HG03159 (cell line): Measurements from ENCODE around the gene ZNF593OS.

Source experiments
- ATAC-seq: cut with Tn5 transposase; IDR thresholded peaks from one replicate; pipeline ENCODE4 v1.9.1; 2021; ENCODE audit warnings: mild to moderate bottlenecking, moderate library complexity; ENCODE audit not compliant: unreplicated experiment

Gene ZNF593OS

DNA sequence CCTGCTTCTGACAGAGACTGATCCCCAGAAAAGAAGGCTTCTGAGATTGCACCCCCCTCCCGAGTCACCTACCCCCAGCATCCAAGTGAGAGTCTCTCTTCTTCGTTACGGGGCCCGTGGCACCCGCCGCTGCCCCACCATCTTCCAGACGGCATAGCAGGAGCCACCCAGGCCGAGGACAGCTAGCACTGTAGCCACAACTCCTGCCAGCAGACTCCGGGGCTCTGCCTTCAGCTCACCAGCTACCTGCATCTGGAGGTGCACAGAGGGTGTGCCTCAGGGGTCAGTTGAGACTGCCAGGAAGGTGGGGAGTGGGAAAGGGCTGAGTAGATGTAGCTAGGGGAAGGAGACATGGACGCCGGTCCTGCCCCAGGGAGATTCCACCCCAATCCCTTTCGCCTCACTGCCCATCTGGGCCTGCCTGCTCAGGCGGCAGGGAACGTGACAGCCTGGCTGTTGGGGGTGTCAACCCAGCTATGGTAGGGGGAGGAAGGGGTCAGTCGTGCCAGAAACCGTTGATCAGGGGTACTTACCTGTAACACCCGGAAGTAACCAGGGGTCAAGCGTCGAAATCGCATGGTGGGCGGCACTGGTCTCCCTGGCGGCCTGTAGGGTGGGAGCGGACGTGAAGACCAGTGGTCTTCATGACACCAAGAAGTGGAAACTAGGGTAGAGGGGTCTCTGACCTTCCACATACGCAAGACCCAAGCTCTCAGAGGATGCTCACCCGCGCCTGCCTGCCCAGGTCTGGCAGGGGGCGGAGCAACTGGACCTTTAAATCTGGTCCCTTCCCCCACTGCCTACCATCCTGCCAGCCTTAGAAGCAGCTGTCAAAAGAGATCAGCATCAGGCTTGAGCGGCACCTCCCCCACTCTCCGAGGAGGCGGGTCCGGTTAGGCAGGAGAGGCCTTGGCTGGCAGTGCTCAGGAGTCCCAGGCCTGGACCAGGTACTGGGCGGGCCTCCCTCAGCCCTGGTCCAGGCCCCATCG, at the start of gene ZNF593OS:
ZNF593OS (minus strand) TSS at position 749 of the 989 bp plus-strand sequence; CDS start at position 578, 171 bp downstream.
- no peak for ATAC-seq

DNA sequence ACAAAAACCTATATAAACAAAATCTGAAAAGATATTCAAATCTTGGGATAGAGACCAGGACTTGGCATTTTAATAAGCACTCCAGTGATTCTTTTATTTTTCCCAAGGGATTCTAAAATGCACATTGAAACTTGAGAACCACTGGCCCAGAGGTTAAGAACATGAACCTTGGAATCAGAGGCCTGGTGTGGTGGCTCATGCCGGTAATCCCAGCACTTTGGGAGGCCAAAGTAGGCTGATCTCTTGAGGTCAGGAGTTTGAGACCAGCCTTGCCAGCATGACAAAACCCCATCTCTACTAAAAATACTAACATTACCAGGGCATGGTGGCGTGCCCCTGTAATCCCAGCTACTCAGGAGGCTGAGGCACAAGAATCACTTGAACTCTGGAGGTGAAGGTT, 49.5 kb upstream of the ZNF593OS start:
- no peak for ATAC-seq

DNA sequence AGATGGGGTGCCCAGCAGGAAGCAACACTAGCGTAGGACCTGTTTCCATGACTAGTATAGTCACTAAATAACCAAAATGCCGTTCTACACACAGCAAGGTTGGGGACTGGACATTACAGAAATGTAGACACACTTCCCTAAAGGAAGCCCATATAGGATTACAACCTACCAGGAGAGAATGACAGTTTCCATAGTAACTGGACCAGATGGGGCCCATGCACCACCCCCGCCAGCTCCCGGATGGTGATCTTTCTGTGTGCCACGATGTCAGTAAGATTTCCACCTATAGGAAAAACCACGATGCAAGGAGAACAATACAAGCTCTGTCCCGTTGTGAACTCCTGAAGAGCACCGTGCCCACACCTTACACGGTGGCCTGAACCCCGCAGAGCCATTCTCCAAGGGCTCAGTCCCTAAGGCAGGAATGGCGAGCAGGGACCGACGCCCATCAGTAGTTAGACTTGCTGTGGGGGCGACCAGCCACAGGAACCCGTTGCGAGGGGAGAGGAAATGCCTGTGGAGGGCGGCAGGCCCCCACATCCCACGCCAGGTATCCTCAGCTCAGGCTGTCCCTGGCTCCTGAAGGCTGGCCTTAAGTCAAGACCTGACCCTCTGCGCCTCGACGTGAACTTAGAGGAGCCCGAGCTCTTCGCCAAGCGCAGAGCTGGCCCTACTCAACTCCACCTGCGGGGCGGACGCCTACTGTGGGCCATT, 48.7 kb upstream of the ZNF593OS start:
- no peak for ATAC-seq

DNA sequence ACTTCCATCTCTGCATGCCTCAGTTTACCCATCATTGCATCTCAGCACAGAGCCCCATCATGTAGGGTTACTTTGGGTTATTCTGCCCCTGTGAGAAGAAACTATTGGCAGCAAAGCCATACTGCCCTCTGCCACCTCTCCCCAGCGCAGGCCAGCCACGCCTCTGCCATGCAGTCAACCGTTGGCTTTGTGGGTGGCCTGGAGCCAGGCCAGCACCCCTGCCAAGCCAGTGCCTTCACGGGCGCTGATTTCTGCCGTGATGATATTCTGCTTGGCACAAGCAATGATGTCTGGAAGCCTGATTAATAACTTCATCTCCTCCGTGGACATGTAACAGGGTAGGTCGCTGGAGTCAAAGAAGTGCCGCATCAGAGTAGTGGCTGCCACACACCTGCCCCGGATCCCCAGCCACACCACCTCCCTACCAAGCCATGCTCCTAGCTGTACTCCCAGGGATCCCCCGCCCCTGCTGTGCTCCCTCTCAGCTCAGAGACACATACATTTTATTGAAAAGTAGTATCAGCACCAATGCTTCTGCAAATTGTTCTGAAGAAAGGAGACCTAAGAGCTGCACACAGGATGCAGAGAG, 47.4 kb upstream of the ZNF593OS start:
- no peak for ATAC-seq

DNA sequence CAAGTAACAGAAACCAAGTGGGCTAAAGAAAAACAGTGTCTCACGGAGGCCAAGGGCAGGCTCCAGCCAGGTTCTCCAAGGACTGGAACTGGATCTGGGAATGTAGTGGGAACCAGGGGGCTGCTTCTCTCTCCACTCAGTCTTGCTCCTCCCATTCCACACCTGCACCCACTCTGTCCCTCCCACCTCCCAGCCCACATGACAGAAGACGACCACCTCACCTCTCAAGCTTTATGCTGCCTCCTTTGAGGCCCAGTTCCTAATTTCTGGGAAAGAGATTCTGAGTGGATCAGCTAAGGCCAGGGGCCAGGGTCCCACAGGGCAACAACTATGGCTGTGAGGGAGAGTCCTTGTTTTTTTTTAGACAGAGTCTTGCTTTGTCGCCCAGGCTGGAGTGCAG, 43.6 kb upstream of the ZNF593OS start:
- no peak for ATAC-seq

DNA sequence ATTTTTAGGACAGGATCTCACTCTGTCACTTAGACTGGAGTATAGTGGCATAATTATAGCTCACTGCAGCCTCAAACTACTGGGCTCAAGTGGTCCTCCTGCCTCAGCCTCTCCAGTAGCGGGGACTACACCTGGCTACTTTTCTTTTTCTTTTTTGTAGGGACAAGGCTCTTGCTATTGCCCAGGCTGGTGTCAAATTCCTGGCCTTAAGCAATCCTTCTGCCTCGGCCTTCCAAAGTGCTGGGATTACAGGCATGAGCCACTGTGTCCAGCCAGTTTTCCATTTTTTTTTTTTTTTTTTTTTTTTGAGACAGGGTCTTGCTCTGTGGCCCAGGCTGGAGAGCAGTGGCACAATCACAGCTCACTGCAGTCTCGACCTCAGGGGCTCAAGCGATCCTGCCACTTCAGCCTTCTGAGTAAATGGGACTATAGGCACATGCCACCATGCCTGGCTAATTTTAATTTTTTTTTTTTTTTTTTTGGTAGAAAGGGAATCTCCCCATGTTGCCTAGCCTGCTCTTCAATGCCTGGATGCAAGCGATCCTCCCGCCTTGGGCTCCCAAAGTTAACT, 41.8 kb upstream of the ZNF593OS start:
- ATAC-seq = no peak

DNA sequence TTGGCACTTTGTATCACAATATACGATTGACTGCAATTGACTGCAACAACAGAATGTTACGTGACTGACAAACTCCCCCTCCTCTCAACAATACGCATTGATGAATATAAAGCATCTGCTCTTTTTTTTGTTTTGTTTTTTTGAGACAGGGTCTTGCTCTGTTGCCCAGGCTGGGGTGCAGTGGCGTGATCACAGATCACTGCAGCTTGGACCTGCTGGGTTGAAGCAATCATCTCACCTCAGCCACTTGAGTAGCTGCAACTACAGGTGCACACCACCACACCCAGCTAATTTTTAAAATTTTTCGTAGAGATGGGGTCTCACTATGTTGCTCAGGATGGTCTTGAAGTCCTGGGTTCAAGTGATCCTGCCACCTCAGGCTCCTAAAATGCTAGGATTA, 41.1 kb upstream of the ZNF593OS start:
- no peak for ATAC-seq

DNA sequence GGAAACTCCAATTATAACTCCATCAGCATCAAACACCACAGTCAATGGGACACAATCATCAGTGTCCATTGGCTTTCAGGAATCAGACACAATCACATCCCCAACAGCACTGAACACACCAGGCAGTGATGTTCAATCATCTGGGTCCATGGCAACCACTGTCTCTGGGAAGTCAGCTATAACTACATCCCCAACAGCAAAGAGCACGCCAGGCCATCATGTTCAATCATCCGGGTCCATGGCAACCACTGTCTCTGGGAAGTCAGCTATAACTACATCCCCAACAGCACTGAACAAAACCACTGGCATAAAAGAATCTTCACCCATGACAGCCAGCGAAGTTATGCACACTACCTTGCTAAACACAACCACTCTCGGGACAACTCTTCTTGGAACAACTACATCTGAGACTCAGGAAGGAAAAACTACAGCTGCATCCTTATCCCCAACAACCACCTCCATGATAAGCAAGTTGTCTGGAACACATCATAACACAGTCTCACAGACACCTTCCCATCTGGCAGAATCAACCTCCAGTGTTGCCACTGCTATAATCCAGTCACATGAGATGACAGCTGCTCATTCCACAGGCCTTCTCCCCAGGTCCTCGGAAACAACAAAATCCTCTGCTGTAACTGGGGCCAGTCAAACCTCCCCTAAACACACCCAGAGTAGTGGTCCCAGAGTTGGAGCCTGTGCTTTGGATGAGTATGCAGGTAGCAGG, 38.7 kb upstream of the ZNF593OS start:
- no peak for ATAC-seq

DNA sequence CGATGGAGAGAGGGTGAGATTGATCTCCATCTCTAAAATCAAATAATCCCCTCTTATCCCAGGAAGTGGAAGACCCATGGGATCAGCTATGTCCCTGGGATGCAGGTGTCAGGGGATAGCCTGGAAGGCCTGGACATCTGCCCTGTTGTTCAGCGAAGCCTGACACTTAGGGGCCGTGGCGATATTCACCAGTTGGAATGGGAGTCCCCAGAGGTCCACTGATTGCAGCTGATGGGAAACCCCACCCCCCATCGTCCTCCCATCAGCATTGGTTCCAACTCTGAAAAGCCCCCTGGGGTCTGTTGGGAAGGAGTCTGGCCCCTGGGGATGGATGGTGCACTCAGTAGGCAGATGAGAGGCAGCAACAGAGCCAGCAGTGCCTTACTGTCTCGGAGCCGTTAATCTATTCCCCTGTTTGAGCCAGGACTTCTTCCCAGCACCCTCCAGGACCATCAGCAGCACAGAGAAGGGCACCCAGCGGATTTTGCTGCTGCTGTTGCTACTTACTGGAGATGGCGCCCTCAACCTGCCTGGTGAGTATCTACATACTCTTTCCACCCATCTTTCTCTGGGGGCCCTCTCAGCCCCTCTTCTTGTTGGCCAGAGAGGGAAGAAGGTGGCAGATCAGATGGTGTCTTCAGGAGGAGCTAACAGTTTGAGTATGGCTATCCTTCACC, 32.1 kb upstream of the ZNF593OS start:
- no peak for ATAC-seq

DNA sequence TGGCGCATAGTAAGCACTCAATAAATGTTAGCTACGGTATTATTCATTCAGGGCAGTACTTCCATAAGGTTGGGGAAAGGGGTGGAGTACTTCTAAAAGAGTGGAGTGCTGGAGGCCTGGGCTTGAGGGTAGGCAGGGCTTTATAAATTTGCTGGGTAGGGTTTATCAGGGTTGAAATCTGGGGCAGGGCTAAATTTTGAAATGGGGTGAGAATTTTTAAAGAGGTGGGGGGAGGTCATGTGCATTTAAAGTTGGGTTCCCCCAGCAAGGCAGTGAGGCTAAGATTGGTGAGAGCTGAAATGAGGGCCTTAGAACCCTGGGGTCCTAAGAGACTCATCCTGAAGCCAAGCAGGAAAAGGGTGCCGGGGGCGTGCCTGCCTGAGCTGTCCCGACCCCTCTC, 28.8 kb upstream of the ZNF593OS start:
- no peak for ATAC-seq

DNA sequence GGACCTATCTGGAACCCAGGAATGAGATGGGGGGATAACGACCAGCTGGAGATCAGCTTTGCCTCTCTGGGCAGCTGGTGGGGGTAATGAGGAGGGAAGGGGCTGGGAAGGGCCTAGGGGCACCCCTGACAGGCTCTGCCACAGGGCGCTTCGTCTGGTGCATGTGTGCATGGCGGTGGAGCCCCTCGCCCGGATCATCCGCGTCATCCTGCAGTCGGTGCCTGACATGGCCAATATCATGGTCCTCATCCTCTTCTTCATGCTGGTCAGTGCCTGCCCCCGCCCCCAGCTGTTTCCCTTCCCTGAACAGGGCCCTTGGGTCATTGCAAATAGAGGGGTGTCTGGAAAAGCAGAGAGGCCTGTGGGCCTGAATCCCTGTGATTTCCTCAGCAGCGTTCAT, 26.2 kb upstream of the ZNF593OS start:
- no peak for ATAC-seq

DNA sequence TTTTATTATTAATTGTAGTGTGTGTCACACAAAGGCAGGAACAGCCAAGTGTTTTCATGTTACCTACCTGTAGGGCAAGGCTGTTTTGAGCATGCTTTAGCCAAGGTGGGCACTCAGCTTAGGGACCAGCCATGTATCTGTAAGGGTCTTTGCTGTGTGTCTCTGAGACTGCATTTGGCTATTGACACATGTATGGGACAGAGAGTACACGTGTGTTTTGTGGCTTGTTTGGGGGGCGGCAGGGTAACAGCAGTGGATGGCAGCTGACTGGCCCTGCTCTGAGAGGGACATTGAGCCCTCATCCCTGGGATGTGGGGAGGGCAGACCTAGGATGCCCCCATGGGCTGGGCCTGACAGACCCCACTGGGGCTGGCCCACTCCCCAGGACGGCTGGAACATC, 25.7 kb upstream of the ZNF593OS start:
- ATAC-seq = no peak

DNA sequence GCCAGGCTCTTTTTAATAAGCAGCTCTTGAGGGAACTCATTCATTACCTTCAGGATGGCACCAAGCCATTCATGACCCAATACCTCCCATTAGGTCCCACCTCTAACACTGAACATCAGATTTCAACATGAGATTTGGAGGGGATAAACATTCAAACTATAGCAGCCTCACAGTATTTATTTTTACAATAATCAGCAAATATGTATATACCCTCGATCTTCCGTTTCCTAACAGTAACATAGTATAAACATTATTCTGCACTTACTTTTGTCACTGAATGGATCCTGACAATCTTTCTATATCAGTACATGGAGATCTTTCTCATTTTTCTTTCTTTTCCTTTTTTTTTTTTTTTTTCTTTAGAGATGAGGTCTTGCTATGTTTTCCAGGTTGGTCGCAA, 24.2 kb upstream of the ZNF593OS start:
- no peak for ATAC-seq

DNA sequence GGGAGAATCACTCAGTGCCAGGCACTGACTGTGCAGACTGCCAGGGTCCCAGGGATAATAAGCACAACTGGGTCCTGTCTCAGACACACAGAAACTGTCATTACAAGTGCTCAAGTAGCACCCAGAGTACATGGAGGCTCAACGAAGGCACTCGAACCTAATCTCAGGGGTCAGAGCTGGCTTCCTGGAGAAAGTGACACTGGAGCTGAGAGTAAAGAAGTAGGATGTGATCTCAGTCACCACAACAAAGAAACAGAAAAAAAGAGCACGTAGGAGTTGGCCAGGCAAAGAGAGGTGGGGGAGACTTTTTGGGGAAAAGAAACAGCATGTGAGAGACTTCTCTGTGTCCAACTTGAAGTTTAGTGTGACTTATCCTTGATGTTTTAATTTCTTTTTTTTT, 20.1 kb upstream of the ZNF593OS start:
- ATAC-seq = no peak

DNA sequence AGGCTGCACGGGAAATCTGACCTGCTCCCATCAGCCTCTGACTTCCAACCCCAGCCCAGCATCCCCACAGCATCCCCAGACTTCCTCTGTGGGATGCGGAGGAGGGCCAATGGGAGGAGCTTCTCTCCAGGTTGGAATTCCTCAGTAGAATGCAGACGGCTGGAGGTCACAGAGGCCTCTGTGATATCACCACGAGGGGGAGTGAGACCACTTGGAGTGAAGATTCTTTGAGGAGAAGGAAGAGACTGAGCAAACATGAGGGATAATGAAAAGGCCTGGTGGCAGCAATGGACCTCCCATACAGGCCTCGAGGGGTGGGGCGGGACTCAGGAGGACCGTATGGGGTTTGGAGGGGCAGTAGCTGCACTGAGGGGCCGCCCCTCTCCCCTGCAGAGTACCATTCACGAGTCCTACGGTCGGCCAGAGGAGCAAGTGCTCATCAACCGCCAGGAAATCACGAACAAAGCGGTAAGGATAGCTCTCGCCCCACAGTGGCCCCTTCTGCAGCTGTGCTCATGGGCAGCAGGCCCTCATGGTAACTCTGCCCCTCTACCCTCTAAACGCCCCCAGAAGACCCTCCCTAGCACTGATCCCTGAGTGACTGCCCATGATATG, 18.8 kb upstream of the ZNF593OS start, which contains the start of gene CATSPER4:
CATSPER4 (plus strand) TSS at position 230 of the 615 bp plus-strand sequence; CDS start at position 256, 26 bp downstream.
- no peak for ATAC-seq

DNA sequence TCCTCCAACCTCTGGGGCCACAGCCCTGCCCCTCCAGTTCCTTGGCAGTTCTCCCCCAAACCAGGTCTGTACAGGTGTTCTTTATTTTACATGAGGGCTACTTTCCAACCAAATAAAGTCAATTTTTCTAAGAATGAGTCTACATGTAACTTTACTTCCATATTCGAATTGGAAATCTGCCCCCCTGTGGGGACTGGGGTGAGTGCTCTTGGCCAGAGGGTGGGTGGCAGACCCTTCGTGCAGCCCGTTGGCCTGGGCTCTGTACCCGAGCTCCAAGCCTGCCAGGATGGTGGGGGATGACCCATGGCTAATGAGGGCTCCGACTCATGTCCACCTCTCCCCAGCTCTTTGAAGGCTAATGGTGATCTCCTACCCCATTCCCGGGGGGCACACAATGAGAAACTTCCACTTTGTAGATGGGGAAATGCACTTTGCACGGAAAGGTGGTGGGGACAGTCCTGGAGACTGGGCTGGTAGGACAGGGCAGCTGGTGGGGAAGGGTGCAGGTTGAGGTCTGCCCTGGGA, 18.2 kb upstream of the ZNF593OS start:
- no peak for ATAC-seq

DNA sequence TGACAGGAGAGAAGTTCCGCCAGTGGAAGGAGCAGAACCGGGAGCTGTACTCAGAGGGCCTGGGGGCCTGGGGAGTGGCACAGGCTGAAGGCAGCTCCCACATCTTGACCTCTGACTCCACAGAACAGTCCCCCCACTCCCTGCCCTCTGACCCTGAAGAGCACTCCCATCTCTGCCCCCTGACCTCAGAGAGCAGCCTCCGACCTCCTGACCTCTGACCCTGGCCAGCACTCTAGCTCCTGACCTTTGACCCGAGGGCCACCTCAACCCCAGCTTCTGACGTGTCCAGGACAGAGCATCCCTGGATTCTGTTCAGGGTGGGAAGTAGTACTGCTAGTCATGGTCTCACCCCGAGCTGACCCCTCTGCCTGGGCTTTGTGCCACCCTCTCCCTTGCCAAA, 17.7 kb upstream of the ZNF593OS start:
- no peak for ATAC-seq

DNA sequence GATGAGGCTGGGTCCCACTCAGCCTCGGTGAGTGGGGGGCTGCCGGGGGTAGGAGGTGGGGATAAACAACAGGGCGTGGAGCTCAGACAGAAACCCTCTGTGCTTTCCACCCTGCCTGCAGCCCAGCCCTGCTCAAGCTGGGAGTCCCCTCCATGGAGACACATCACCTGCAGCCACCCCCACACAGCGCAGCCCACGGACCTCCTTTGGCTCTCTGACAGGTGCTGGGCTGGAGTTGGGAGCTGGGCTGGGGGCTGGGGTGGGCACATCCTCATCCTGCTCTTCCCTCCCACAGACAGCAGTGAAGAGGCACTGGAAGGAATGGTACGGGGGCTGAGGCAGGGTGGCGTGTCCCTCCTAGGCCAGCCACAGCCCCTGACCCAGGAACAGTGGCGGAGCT, 16.8 kb upstream of the ZNF593OS start:
- no peak for ATAC-seq

DNA sequence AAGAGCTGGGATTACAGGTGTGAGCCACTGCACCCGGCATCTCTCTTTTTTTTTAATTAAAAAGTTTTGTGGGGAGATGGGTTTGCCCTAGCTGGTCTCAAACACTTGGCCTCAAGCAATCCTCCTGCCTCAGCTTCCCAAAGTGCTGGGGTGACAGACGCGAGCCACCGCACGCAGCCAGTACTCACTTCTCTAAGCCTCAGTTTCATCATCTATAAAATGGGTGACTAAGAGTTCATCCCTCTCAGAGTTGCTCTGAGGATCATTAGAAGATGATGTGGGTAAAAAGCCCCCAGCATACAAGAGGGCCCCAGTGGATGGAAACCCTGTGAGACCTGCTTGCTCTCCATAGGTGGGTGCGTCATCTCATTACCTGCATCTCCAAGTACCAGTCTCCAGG, 16.2 kb upstream of the ZNF593OS start:
- ATAC-seq = no peak
